K562 treated with DMSO at 1 percent for 4 hours (cell line): Measurements from ENCODE around the gene NGDN. TPM values are rescaled to one million over a fixed set of nuclear protein-coding genes. Genes with fewer than 3 reads are reported as not detected.

Experiments
- total RNA-seq: library from RNA; unstranded; fragments of 300-600 nt; gene quantifications from 2 replicates; pipeline ENCODE4 v1.2.3, GENCODE V29; 2022; ENCODE audit not compliant: insufficient read depth

The NGDN gene
- total RNA-seq, result 28.6 and 32.2 TPM in 2 replicates

GRCh38 chr14:23469127-23469905 lies at the start of gene NGDN:
Gene NGDN, plus strand, starts transcription at chr14:23469703. Its CDS starts 13 bp downstream, at chr14:23469716.

GRCh38 chr14:23435543-23436326 lies 33.8 kb upstream of the NGDN start, which contains the start of gene MYH7:
Gene MYH7, minus strand, starts transcription at chr14:23435660. Its CDS starts 1,928 bp downstream, at chr14:23433732.

Other genes with a start within 250 kb of the NGDN start
- gene RNF212B, start 231.8 kb upstream of the NGDN start, total RNA-seq, result not detected in 2 replicates
- gene HOMEZ, start 183.6 kb upstream of the NGDN start, total RNA-seq, result 9.7 and 10.7 TPM in 2 replicates
- 7.0 and 7.3 TPM in 2 replicates for gene PPP1R3E, start 166.8 kb upstream of the NGDN start, total RNA-seq
- 13.9 and 16.1 TPM in 2 replicates for gene BCL2L2, start 162.9 kb upstream of the NGDN start, total RNA-seq
- 110 and 120 TPM in 2 replicates for gene PABPN1, start 148.2 kb upstream of the NGDN start, total RNA-seq
- not detected in 2 replicates for gene SLC22A17, start 116.8 kb upstream of the NGDN start, total RNA-seq
- not detected in 2 replicates for gene EFS, start 104.5 kb upstream of the NGDN start, total RNA-seq
- not detected in 2 replicates for gene IL25, start 96.9 kb upstream of the NGDN start, total RNA-seq
- not detected in 2 replicates for gene CMTM5, start 92.7 kb upstream of the NGDN start, total RNA-seq
- gene MYH6, start 61.4 kb upstream of the NGDN start, total RNA-seq, result not detected in 2 replicates
- not detected in 2 replicates for gene MYH7, start 34.0 kb upstream of the NGDN start, total RNA-seq
- gene ZFHX2, start 82.1 kb downstream of the NGDN start, total RNA-seq, result 0.06 TPM in 1 of 2 replicates, not detected in the other
- gene THTPA, start 86.6 kb downstream of the NGDN start, total RNA-seq, result 0.98 and 3.0 TPM in 2 replicates
- 27.4 and 32.2 TPM in 2 replicates for gene AP1G2, start 98.1 kb downstream of the NGDN start, total RNA-seq
- gene JPH4, start 109.1 kb downstream of the NGDN start, total RNA-seq, result not detected in 2 replicates
- 44.4 and 66.8 TPM in 2 replicates for gene DHRS2, start 166.7 kb downstream of the NGDN start, total RNA-seq